Umbilical cord (tissue), 2 donors: ENCODE results near the gene SACS. TPM values are rescaled to one million over a fixed set of nuclear protein-coding genes. Genes with fewer than 3 reads are reported as not detected.

Experiments
- DNase-seq: peaks from one replicate; pipeline ENCODE4 v3.0.0-alpha.2; 2015; ENCODE audit warnings: low spot score
- total RNA-seq: library from RNA; depleted of rRNA; stranded (reverse); fragments of >200 nt; gene quantifications from one replicate; pipeline ENCODE4 v1.2.3, GENCODE V29; 2014; ENCODE audit warnings: low replicate concordance; ENCODE audit not compliant: insufficient read depth

The SACS gene
- total RNA-seq, 1 donor from 2014 or later, result 118 TPM

DNA sequence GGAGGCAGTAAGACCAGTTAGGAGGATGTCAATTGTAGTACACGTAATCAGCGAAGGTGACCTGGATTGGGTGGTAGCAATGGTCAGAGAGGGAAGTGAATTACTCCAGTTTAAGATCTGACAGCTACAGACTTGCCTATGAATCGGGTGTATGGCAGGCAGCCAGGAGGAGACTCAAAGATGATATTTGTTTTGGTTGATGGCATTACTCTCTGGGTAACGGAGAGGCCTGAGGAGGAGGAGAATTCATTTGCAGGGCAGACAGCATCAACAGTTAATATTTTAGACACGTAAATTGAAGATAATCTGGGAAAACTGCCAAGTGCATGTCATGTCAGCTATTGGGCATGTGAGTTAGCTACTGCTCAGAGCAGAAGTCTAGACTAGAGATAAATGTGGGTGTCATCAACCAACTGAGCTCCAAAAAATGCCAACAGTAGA lies 143.6 kb downstream of the SACS start:
- DNase-seq, result peak; percentile 84

GRCh38 chr13:23288995-23289394 lies 144.5 kb downstream of the SACS start:
- DNase-seq, result no peak

DNA sequence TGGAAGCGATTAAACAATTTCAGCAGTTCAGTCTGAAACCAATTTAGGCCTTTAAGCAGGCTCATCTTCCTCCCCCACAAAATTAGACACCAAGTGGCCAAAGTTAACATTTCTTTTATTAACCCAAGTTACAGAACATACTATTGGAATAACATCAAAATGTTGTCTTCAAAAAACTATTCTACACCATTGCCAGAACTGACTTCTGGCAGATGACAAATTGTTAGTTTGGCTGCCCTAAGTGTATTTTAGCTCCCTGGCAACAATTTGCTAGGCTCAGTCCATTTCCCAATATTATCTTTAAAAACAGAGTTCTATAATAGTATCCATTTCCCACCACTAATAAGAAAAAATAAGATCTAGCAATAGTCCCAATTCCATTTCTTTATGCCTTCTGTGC lies 144.9 kb downstream of the SACS start:
- no peak for DNase-seq

DNA sequence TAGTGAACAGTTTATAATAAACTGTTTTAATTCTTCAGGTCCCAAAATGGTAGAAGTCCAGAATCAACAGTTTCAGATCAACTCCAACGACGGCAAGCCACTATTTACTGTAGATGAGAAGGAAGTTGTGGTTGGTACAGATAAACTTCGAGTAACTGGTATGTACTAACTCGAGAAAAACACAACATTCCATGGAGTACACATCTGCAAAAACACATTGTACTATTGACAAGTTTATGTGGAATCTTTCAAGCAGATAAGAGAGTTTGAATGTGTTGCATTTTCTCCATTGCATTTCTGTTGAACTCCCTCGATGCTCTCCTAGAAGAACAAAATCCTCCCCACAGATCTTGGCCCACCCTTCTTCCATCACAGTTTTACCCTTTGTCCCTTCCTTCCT lies 154.2 kb downstream of the SACS start:
- DNase-seq, result no peak

Other genes starting within 250 kb of the SACS start
- gene TNFRSF19, start 136.7 kb upstream of the SACS start, total RNA-seq, result 11.8 TPM